BLaER1 (cell line): ENCODE data around the gene EYS.
"Not testable (repeated sequence)": the region's sequence is repeated elsewhere in the genome, so short reads cannot be mapped to it uniquely, and the experiment has no call there.

ENCODE experiments used
- H3K27ac ChIP-seq: shearing (Covaris generic); formaldehyde crosslinking; 2 replicates; pipeline ENCODE4 v1.8.1; 2022
- H3K27me3 ChIP-seq: shearing (Covaris generic); formaldehyde crosslinking; 2 replicates; pipeline ENCODE4 v1.8.1; 2022
- H3K36me3 ChIP-seq: shearing (Covaris generic); formaldehyde crosslinking; 2 replicates; pipeline ENCODE4 v1.8.1; 2022
- H3K4me1 ChIP-seq: shearing (Covaris generic); formaldehyde crosslinking; 2 replicates; pipeline ENCODE4 v1.8.1; 2022
- H3K4me2 ChIP-seq: shearing (Covaris generic); formaldehyde crosslinking; 2 replicates; pipeline ENCODE4 v1.8.1; 2022
- H3K4me3 ChIP-seq: shearing (Covaris generic); formaldehyde crosslinking; 2 replicates; pipeline ENCODE4 v1.8.1; 2022
- H3K9ac ChIP-seq: shearing (Covaris generic); formaldehyde crosslinking; 2 replicates; pipeline ENCODE4 v1.8.1; 2022
- H3K9me3 ChIP-seq: shearing (Covaris generic); formaldehyde crosslinking; 2 replicates; pipeline ENCODE4 v1.8.1; 2022
- H4K20me1 ChIP-seq: shearing (Covaris generic); formaldehyde crosslinking; 2 replicates; pipeline ENCODE4 v1.8.1; 2022
- Cebpa-rat ChIP-seq: shearing (Covaris generic); IDR thresholded peaks from 2 replicates; pipeline ENCODE4 v1.8.1; 2022

The EYS gene

DNA sequence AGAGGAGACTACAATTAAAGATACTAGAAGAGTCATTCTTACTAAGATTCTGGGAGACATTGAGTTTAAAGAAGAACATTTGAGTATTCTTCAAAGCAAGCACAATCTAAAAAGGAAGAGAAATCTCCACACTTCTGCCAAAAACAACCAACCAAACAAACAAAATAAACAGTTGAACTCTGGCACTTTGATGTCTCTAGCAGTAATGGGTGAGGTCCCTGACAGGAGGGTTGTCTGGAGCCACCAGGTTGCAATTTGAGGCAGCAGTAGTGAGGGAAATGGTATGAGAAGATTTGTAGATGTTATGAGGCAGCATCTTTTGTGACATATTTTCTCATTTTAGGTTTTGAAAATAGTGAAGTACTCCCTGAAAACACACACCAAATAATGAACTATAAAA lies 1963.3 kb downstream of the EYS start:
- Histone ChIP-seq H3K4me1 (no peaks in the 10 kb centered on the region), H3K9me3 (peaks cover 8% of the 10 kb centered on the region), H4K20me1 (no peaks in the 10 kb centered on the region), H3K36me3 (no peaks in the 10 kb centered on the region), H3K4me2 (no peak overlapping the region), H3K27me3 (no peaks in the 10 kb centered on the region), H3K4me3 (no peak overlapping the region), H3K9ac (no peak overlapping the region), H3K27ac (no peak overlapping the region)
- no peak for TF ChIP-seq Cebpa-rat

DNA sequence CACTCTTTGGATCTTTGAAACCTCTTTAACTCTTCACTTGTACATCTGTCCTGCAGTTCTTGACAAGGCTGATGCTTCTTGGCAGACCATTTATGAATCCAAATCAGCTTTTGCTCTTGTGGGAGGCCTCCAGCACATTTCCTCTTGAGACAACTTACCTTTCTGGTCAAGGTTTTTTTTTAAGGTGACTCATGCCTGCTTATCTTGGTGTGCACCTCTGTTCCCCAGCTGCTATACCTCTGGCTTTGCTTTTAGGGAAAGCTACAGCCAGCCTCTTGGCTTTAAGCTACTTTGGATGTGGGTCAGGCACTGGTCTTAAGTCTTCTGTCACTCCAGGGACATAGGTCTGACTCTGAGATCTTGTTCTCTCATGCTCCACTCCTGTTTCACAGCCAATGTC lies 1965.0 kb downstream of the EYS start:
- H3K4me2 ChIP-seq = no peak overlapping the region
- H3K4me3 ChIP-seq = no peak overlapping the region
- no peaks in the 10 kb centered on the region for H3K36me3 ChIP-seq
- no peak overlapping the region for H3K9ac ChIP-seq
- no peak overlapping the region for H3K27ac ChIP-seq
- no peaks in the 10 kb centered on the region for H3K27me3 ChIP-seq
- TF ChIP-seq Cebpa-rat = no peak
- H4K20me1 ChIP-seq = no peaks in the 10 kb centered on the region
- no peaks in the 10 kb centered on the region for H3K4me1 ChIP-seq
- peaks cover 8% of the 10 kb centered on the region for H3K9me3 ChIP-seq

DNA sequence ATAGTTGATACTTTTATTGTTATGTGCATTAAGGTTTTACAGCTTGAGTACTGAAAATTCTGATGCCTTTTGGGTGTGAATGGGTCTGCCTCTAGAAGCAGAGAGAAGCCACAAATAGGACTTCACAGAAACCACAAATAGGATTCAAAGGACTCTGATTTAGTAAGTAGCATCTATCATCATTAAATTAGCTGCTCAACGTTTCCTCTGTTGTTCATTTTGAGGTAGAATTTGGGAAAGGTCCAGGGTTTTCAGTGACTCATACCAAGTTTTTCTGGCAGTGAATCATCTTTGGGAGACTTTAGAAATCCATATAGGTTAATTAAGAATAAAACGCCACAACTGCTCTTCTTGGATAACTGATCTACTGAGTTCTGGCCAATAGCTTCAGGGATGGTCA lies 1966.3 kb downstream of the EYS start:
- Histone ChIP-seq H3K4me1 (no peaks in the 10 kb centered on the region), H3K36me3 (no peaks in the 10 kb centered on the region), H4K20me1 (no peaks in the 10 kb centered on the region), H3K9ac (no peak overlapping the region), H3K4me3 (no peak overlapping the region), H3K4me2 (no peak overlapping the region), H3K27me3 (no peaks in the 10 kb centered on the region), H3K9me3 (peaks cover 8% of the 10 kb centered on the region), H3K27ac (no peak overlapping the region)
- no peak for TF ChIP-seq Cebpa-rat

DNA sequence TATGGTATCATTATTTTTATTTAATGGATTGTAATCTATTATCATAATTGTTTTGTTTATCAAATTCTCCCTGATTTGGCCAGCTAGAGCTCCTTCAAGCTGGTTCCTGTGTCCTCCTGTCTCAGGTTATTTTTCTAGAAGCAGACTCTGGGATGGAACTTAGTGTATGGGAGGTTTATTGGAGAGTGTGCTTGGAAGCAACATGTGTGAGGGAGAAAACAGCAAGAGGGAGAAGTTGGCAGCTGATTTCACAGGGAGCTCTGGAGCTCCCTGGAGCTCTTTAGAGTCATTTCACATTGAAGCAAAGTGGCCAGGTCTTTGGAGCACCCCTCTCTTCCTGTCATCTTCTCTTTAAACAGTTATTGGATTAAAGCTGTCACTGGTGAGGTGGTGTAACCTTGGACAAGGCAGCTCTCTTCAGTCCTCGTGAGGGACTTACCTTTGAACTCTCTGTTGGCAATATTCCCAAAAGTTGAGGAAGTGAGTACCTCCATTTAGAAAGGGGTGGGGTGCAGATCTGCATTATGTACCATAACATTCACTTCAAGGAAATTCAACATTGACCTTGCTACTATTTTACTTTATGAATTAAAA lies 1967.8 kb downstream of the EYS start:
- Histone ChIP-seq H3K9ac (no peak overlapping the region), H3K27ac (no peak overlapping the region), H3K36me3 (no peaks in the 10 kb centered on the region), H3K4me2 (no peak overlapping the region), H3K27me3 (no peaks in the 10 kb centered on the region), H3K4me3 (no peak overlapping the region), H4K20me1 (no peaks in the 10 kb centered on the region), H3K9me3 (peaks cover 8% of the 10 kb centered on the region), H3K4me1 (no peaks in the 10 kb centered on the region)
- no peak for TF ChIP-seq Cebpa-rat

DNA sequence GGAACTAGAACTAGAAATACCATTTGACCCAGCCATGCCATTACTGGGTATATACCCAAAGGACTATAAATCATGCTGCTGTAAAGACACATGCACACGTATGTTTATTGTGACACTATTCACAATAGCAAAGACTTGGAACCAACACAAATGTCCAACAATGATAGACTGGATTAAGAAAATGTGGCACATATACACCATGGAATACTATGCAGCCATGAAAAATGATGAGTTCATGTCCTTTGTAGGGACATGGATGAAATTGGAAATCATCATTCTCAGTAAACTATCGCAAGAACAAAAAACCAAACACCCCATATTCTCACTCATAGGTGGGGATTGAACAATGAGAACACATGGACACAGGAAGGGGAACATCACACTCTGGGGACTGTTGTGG lies 1968.8 kb downstream of the EYS start:
- not testable (repeated sequence) for H4K20me1 ChIP-seq, H3K27me3 ChIP-seq, H3K4me3 ChIP-seq, H3K9ac ChIP-seq, H3K27ac ChIP-seq, H3K4me1 ChIP-seq, H3K9me3 ChIP-seq, H3K36me3 ChIP-seq, H3K4me2 ChIP-seq

DNA sequence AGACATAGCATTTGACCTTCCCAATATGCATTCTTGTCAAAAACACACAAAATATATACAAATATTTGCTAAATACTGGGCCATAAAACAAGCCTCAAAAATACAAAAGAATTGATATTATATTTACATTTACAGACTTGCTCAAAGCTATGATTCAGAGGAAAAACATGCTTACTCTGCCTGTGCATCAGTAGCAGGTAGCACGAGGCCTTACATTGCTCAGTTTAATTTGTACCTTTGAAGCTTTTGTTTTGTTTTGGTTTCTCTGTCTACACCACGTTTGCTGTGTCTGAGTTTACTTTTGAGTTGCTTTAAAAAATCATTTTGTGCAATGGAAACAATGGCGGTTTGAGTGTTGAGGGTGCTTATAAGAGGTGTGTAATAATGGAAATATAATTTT lies 1972.1 kb downstream of the EYS start:
- no peaks in the 10 kb centered on the region for H3K36me3 ChIP-seq
- peaks cover 4% of the 10 kb centered on the region for H3K9me3 ChIP-seq
- H3K4me2 ChIP-seq = no peak overlapping the region
- H3K9ac ChIP-seq = no peak overlapping the region
- H3K4me3 ChIP-seq = no peak overlapping the region
- TF ChIP-seq Cebpa-rat = no peak
- no peaks in the 10 kb centered on the region for H3K4me1 ChIP-seq
- no peak overlapping the region for H3K27ac ChIP-seq
- H3K27me3 ChIP-seq = no peaks in the 10 kb centered on the region
- H4K20me1 ChIP-seq = no peaks in the 10 kb centered on the region

DNA sequence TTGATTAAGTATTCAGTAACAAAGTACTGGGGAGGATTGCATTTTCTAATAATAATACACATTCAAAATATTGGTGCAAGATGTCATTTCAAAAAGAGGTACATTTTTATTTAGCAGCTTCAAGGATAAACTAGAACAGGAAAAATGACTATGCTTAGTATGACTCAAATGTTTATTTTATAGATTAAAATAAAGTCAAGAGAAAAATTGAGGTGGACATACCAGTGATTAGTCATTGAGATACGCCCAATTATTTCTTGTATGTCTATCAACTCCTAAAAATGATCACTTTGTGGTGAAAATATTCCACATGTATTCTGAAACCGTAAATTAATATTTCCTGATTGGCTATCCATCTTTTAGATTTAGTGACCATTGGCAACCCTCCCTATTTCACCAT lies 1974.7 kb downstream of the EYS start:
- Histone ChIP-seq H4K20me1 (no peaks in the 10 kb centered on the region), H3K4me3 (no peak overlapping the region), H3K4me2 (no peak overlapping the region), H3K9me3 (no peaks in the 10 kb centered on the region), H3K36me3 (no peaks in the 10 kb centered on the region), H3K9ac (no peak overlapping the region), H3K27me3 (no peaks in the 10 kb centered on the region), H3K4me1 (no peaks in the 10 kb centered on the region), H3K27ac (no peak overlapping the region)
- no peak for TF ChIP-seq Cebpa-rat

DNA sequence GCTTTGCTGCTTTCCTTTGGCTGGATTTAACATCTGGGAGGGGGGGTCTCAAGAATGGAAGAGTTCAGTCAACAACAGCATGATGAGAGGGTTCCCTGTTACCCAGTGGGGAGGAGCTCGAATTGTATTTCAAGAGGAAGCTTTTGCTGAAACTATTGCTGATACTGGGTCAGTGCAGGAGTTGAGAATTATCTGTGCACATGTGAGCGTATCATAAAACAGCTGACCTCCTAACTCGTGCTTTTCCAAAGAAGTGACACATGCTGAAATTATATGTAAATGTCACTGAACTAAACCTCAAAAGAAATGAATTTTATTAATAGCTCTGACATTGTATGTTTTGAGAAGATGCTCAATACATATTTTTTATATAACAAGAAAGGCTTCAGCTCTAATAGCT lies 1975.1 kb downstream of the EYS start:
- no peaks in the 10 kb centered on the region for H3K4me1 ChIP-seq
- no peak overlapping the region for H3K27ac ChIP-seq
- no peaks in the 10 kb centered on the region for H4K20me1 ChIP-seq
- TF ChIP-seq Cebpa-rat = no peak
- no peak overlapping the region for H3K4me2 ChIP-seq
- H3K4me3 ChIP-seq = no peak overlapping the region
- H3K27me3 ChIP-seq = no peaks in the 10 kb centered on the region
- H3K9ac ChIP-seq = no peak overlapping the region
- no peaks in the 10 kb centered on the region for H3K36me3 ChIP-seq
- H3K9me3 ChIP-seq = no peaks in the 10 kb centered on the region

DNA sequence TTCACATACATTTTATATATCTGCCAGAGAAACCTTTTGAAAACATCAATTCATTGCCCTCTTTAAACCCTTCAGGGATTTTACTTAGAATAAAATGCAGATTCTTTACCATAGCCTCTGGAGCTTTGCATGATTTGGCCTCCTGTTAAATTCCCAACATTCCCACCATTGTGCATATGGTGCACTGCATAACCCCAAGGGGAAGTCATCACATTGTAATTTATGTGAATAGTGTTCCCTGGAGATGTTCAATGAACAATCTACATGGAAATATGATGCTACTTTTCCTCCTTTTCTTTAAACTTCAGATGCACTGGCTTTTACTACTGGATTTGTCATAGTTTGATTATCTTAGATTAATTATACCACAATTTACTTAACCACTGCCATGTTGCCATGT lies 1976.7 kb downstream of the EYS start:
- H3K27me3 ChIP-seq = no peaks in the 10 kb centered on the region
- H4K20me1 ChIP-seq = no peaks in the 10 kb centered on the region

DNA sequence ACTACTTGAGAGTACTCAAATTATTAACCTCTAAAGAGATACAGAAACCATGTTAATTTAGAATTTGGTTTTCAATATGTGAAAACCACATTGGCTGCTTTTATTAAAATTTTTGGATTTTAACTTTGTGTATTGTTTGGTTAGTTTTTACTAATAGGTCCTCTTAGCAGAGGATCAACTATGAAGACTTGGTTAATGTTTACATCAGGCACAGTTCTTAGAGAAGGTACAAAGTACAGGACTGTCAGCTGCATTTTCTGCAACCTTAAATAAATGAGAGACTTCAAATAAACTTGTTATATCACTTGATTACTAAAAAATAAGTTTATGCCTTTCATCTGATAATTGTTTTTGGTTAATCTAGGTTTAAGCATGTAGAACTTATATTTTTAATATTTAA lies 1982.3 kb downstream of the EYS start:
- Histone ChIP-seq H3K27ac (no peak overlapping the region), H3K36me3 (no peaks in the 10 kb centered on the region), H3K9me3 (no peaks in the 10 kb centered on the region), H3K4me1 (no peaks in the 10 kb centered on the region), H3K9ac (no peak overlapping the region), H3K4me3 (no peak overlapping the region), H4K20me1 (no peaks in the 10 kb centered on the region), H3K4me2 (no peak overlapping the region), H3K27me3 (no peaks in the 10 kb centered on the region)
- no peak for TF ChIP-seq Cebpa-rat

More for the DNA sequence above, 1976.7 kb downstream of the EYS start:
- Histone ChIP-seq H3K4me2 (no peak overlapping the region), H3K4me1 (no peaks in the 10 kb centered on the region), H3K27ac (no peak overlapping the region), H3K36me3 (no peaks in the 10 kb centered on the region), H3K9me3 (no peaks in the 10 kb centered on the region), H3K4me3 (no peak overlapping the region), H3K9ac (no peak overlapping the region)
- TF ChIP-seq Cebpa-rat = no peak

DNA sequence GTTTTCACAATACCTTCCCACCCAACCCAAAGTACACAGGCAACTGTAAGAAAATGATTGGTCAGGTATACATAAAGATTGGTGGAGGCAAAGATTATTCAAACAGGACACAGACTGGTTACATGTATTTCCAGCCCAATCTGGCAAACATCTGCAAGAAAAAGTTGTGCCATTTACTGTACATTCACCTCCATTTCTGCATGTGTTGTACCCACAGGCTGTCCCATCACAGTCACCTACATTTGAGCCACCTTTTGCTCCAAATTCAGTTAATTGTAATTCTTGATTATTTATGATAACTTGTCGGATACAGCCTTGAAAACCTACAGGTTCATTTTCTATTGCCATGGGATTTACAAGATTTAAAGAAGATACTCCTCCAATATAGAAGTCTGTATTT lies 1985.8 kb downstream of the EYS start:
- no peaks in the 10 kb centered on the region for H3K4me1 ChIP-seq
- H3K9me3 ChIP-seq = no peaks in the 10 kb centered on the region
- H3K9ac ChIP-seq = no peak overlapping the region
- no peak overlapping the region for H3K27ac ChIP-seq
- H3K27me3 ChIP-seq = no peaks in the 10 kb centered on the region
- no peak overlapping the region for H3K4me3 ChIP-seq
- no peak for TF ChIP-seq Cebpa-rat
- no peaks in the 10 kb centered on the region for H4K20me1 ChIP-seq
- H3K36me3 ChIP-seq = no peaks in the 10 kb centered on the region
- no peak overlapping the region for H3K4me2 ChIP-seq
